OCI-LY3 (cell line): ENCODE data around the gene GAA.

Source experiments
- EZH2phosphoT487 ChIP-seq: fragments of 200-600 bp; shearing (Covaris generic); IDR thresholded peaks from 2 replicates; pipeline ENCODE4 v1.6.1; 2018; ENCODE audit warnings: antibody characterized with exemption, mixed run types, low read depth
- TF ChIP-seq, protein P1 (sequence below): fragments of 200-600, 300-600 bp; sonication (generic); IDR thresholded peaks from 2 replicates; pipeline ENCODE4 v1.5.1; 2014; ENCODE audit warnings: antibody characterized with exemption, low read length, low read depth

GRCh38 chr17:80168371-80168770 lies 67.0 kb downstream of the GAA start:
- TF ChIP-seq, protein P1, sequence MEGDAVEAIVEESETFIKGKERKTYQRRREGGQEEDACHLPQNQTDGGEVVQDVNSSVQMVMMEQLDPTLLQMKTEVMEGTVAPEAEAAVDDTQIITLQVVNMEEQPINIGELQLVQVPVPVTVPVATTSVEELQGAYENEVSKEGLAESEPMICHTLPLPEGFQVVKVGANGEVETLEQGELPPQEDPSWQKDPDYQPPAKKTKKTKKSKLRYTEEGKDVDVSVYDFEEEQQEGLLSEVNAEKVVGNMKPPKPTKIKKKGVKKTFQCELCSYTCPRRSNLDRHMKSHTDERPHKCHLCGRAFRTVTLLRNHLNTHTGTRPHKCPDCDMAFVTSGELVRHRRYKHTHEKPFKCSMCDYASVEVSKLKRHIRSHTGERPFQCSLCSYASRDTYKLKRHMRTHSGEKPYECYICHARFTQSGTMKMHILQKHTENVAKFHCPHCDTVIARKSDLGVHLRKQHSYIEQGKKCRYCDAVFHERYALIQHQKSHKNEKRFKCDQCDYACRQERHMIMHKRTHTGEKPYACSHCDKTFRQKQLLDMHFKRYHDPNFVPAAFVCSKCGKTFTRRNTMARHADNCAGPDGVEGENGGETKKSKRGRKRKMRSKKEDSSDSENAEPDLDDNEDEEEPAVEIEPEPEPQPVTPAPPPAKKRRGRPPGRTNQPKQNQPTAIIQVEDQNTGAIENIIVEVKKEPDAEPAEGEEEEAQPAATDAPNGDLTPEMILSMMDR, result no peak
- TF ChIP-seq EZH2phosphoT487, result no peak
